ENCODE measurements around the gene BCAR1.
"Not testable (repeated sequence)": the region's sequence is repeated elsewhere in the genome, so short reads cannot be mapped to it uniquely, and the experiment has no call there.

The BCAR1 gene

DNA sequence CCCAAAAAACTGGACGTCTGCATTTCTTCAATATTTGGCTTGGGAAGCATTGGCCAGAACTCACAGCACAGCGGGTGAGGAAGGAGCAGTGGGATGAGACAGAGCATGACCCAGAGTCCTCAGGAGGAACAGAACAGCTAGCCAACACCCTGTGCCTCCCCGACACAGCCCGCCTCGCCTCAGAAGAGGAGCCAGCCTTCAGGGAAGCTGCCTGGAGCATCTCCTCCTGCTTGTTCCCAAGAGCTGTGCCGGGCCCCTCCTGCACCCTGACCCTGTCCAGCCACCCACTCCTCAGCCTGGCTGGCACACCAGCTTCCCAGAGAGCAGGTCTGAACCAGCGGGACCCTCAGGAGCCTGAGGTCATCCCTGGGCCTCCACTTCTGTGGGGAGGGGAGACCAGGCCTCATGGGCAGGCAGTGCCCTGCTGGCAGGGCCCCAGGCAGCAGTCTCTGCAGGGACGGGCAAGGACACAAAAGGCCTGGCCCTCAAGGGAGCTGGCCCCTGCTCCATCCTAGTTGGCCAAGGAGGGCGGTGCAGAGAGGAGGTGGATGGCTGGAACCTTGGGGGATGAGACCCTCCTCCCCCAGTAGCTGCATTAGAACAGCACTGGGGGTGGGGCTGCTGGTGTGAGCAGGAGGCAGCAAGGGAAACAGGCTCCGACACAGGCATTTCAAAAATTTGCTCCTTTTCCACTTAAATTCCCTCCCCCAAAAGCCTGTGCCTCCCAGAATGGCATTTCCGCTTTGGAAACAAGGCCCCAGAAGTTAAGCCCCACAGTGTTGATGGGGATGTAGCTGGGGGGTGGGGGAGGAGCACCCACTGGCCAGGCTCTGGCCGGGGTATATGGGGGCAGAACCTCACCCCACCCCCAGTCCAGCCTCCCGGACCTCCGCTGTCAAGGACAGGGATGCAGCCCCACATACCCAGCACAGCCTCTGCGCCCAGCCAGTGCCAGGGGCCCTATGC, 1.8 kb upstream of the BCAR1 start:
- DNase-seq (ENCODE audit: low spot score): no peak

DNA sequence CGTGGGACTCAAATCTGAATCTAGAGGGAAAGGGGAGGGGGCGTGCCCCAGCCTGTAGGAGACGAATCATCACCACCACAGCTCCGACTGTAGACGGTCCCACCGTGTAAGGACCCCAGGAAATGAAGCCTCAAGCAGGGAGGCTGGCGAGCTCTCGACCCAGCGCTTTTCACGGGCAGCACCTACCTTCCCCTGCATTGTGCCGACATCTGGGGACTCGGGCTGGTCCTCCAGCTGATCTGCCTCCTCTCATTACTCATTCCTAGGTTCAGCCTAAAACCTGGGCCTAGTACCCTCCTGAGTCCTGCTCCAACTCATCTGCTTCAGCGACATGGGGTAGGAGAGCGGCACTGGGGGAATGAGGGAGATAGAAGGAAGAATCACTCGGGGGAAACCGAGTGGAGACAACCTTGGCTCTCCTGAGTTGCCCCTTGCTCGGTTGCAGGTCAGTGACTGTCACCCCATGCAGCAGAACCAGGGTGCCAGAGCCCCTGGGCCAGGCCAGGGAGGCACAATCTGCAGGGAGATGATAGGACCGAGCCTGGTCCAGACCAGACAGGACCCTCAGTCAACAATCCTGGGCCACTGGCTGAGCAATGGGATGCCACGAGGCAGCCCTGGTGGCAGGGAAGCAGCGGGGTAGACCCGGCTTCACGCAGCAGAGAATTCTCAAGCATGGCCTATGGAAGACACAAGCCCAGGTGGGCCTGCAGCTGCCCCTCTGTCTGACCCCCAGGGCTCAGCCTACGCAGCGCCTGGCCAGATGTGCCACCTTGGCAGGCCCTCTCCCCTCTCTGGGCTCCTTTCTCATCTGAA, 833 bp upstream of the BCAR1 start:
- DNase-seq (ENCODE audit: low spot score): no peak

DNA sequence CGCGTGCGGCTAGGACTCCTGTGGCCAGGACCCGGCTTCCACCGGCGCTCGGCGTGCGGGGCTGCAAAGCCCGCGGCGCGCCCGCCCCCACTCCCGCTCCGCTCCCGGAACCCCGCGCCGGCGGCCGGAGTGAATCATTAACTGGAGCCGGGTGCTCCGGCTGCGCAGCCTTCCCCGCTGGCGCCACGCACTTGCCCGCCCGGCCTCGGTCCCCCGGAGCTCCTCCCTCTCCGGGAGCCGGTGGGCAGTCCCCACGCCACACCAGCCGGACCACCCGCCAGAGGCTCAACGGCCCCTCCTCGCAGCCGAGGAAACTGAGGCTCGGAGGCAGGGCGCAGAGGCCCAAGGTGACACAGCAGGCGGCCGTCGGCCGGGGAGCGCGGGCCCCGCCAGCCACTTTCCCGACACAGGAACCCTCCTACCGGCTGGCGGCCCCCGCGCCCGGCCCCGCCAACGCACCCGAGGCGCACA, 580 bp downstream of the BCAR1 start:
- DNase-seq (ENCODE audit: low spot score): no peak

DNA sequence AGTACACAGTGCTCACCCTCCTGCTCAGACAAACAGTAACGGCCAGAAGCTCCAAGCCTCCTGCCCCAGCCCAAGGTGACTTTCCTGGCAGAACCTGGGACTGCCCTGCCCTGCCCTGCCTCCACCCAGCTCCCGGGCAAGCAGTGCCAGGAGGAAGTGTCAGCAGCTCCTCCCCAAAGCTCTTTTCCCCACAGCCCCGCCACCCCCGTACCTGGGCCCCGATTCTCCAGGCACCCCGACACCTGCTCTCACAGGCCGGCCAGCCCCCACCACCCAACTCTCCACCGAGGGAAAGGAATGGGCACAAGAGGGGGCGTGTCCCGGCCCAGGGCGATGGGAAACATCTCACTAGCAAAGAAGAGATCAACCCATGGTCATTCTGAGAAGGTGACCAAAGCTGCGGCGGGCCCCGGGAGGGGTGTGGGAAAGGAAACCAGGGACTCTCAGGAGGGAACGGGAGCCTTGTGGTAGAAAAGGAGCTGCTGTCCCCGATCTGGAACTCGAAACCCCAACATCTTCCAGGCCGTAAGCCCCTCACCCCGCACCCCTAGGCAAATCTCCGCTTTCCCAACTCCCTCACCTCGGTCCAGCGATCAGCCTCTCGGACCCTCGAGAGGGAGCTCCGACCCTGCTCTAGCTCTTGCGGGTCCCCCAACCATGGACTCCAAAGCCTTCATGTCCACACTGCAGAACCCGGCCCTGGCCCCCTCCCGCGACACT, 1.2 kb downstream of the BCAR1 start:
- DNase-seq (ENCODE audit: low spot score): no peak

DNA sequence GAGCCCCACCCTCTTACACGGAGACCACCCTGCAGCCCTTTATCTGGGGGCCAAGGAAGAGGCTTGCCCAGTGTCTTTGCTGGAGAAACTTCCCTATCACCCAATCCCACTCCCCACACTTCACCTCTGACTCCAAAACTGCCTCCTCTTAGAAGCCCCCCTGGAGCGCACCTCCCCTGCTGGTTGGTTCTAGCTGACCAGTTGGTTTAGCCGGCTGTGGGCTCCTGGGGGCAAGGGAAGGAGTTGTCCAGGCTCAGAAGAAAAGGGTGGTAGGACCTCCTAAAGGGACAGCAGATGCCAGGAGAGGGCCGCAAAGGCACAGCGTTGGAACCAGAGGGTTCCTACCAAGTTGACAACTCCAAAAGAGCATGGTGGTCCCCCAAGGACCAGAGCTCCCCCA, 2.0 kb downstream of the BCAR1 start:
- no peak for DNase-seq (ENCODE audit: low spot score)

DNA sequence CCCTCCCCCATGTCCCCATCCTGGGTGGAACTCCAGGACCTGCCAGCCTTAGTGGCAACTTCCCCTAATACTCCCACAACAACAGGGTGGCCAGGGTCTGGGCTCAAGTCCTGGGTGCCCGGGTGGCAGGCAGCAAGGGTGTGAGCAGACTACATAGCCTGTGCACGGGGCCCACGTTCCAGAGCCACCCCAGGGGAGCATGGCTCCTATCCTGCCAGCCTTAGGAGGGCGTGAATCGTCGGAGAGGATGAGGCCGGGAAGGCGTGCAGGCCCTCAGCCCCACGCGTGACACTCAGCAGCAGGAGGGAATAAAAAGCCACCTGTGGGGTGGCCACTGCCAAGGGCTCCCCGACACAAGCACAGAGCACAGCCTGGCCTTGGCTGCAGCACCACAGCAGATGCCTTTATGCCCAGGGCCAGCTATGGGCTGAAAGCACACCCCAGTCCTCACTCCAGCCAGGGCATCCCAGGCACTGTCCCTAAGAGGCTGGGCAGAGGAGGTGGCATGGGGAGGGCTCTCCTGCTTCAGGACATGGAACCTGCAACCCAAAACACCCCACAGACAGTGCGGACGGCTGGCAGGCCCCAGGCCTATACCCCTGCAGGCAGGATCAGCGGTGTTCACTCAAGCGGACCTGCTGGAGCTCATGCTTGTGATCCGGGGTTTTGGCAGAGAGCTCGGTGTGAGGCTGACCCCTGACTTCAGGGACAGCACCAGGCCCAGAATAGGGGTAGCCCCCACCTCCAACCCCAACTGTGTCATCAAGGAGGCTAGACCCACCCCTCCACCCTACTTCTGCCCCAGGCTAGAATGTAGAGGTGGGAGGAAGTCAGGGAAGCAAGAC, 2.7 kb downstream of the BCAR1 start:
- DNase-seq (ENCODE audit: low spot score): no peak

DNA sequence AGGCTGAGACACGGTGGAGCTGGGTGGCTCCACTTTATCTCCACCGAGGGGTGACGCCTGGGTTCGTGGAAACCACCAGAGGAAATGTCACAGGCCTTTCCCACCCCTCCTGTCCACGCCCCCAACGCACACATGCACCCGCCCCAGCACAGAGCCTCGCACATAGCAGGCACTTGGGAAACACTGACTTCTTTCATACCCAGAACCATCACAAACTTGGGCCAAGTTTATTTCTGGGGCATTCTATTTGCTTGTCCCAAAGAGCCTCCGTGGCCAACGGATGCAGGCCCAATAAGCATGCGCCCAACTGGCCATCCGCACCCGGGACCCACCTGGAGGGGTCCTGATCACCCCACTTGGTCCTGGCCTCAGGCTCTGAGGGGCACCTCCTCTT, 3.3 kb downstream of the BCAR1 start:
- no peak for DNase-seq (ENCODE audit: low spot score)

DNA sequence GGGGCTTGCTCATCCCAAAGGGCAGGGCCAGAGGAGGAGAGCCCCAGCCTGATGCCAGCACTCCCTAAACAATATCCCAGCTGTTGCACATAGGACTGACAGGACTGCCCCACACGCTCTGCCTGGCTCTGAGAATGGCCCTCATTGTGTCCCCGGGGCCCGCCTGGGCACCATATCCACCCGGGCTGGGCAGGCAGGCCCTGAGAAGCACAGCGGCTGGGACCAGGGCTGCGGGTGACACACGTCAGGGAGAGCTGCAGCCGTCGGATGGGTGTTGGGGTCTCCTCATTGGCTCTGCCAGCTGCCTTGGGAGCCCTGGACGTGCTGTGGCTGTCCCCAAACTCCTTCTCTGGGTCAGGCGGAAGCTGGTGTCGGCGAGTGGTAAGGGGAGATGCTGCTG, 4.2 kb downstream of the BCAR1 start:
- DNase-seq (ENCODE audit: low spot score): no peak

DNA sequence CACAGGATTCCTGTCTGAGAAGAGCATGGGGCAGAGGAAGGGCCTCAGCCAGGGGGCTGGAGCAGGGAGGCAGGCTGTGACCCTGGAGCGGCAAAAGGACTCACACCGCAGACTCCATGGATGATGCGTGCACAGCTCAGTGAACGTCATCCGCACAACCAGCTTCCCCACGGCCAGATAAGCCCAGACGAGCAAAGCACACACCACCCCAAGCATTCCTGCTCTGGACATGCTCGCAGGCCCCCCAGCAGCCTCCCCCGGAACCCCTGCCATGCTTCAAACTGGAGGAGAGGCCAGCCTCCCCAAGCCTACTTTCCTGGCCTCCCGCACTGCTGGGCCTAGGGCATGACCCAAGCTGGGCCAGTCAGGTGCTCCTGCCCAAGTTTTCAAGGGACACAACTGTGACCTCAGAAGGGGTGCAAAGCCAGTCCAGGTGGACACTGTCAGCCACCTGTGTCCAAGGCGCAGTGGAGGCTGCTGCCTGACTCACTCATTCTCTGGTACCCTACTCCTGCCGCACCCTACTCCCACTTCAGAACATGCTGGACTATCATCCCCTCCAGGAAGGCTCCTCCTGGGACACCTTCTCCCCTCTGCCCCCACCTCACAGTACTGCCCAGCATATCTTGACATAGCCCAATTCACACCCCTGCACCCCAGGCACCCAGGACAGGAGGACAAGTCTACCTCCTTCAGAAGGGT, 4.8 kb downstream of the BCAR1 start:
- no peak for DNase-seq (ENCODE audit: low spot score)

DNA sequence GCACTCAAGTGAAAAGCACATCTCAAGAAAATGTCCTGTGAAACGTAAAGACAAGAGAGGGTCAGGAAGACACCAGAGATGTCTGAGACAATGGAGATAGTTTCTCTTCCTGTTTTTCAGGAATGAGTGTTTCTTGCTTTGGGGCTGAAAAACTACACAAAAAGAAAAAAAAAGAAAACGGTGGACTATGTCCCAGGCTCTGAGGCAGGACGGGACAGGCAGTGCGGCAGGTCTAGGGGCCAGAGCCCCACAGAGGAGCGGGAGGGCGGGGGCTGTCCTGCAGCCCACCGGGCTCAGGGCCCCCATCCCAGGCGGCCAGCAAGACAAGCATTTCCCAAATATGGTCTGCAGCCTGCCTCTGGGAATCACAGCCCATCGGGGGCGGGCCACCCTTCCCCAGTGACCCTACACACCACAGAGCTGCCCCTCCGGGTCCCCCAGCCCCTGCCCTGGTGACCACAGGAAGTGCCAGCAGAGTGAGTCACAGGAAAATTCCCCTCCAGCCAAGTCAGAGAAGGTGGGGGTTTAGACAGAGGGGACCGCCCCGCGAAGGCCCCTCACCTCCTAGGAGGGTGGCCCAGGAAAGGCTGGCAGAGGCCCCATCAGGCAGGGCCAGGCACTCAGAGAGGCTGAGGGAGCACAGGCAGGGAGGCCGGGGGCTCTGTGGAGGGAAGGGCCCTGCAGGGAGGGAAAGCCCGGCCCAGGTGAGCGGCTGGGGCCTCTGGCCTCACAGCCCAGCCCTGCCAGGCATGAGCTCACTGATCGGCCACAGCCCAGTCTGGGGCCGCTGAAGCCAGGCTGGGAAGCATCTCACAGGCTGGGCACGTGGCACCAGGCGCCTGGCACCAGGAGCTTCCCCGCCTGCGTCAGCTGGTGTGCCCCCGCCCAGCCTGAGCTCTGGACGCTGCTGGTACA, 6.3 kb downstream of the BCAR1 start:
- DNase-seq (ENCODE audit: low spot score): no peak

DNA sequence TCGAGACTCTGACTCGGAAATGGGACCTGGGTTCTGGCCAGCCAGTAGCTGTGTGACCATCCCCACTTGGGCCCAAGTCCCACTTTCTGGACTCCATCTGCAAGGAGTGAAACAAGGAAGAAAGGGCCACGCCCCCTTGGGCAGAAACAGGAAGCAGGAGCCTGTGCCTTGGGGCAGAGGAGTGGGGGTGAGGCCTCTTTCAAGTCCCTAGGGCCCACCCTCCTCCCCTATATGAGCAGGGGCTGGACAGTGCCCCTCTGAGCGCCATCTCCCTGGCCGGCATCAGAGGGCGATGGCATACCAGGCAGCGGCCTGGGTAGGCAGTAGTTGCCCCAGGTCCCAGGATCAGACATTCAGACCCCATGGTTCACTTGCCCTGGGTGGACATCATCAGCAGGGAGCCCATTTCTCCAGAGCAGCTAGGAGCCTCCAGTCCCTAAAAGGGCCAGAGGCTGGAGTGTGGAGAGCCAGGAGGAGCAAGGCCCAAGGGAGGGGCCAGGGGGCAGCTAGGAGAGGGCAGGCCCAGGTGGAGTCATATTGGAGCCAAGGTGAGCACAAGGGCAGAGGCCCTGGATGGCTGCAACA, 7.1 kb downstream of the BCAR1 start:
- no peak for DNase-seq (ENCODE audit: low spot score)

DNA sequence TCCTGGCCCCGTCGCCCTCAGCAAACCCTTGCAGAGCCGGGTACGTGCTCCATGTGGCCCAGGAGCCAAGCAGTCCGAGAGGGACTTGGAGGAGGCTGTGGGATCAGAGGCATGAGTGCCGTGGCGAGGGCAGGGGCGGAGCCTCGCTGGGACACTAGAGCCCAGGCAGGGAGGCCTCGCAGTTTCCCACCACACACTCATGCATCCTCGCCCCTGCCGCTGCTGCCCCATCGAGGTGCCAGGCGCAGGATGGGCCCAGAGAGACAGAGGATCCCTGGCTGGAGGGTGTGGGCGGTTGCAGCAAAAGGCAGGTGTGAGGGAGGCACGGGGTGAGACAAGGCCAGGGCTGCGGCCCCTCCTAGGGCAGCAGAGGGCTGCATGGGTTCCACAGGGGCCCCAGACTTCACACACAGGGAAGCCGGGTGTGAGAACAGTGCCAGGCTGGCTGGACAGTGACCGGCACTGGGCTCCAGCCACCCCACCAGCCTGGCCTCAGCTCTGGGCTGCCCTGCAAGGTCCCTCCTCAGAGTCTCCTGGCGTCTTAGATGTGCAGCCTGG, 7.7 kb downstream of the BCAR1 start:
- no peak for DNase-seq (ENCODE audit: low spot score)

DNA sequence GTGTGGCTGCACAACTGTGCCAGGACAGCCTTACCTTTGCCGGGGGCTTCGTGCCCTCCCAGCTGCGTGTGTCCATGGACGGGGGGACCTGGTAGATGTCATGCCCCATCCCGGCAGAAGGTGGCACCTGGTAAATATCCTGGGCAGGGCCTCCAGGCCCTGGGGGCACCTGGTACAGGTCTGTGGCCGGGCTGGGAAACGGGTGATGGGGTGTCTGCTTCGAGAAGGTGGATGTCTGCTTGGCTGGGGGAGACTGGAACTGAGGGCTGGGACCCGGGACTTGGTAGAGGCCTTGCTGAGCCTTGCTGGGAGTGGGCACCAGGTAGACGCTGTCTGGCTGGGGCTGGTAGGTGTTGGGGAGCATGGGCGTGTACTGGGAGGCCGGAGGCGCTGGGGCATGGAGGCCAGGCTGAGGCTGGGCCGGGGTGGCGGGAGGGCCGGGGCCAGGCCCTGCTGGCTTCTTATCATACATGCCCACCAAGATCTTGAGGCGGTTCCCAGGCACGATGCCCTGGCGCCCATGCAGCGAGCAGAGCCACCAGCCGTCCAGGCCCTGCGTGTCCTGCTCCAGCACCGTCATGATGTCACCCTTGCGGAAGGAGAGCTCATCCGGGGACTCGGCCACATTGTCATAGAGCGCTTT, 8.9 kb downstream of the BCAR1 start:
- DNase-seq (ENCODE audit: low spot score): not testable (repeated sequence)

DNA sequence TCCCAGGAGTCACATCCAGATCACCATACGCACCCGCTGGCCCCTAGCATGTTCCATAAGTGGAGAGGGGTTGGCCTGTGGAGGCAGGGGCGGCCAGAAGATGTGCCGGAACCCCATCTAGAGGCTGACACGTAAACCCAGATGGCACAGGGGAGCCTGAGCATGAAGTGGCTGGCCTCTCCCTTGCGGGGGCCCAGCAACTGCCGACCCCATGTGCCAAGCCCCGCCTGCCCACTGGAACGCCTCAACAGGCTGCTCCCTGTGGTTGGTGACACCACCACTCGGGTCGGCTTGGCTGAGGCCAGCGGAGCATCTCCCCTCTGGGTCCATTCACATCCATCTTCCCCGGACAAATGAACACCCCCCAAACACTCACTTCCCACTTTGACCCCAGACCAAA, 9.5 kb downstream of the BCAR1 start:
- DNase-seq (ENCODE audit: low spot score): no peak

DNA sequence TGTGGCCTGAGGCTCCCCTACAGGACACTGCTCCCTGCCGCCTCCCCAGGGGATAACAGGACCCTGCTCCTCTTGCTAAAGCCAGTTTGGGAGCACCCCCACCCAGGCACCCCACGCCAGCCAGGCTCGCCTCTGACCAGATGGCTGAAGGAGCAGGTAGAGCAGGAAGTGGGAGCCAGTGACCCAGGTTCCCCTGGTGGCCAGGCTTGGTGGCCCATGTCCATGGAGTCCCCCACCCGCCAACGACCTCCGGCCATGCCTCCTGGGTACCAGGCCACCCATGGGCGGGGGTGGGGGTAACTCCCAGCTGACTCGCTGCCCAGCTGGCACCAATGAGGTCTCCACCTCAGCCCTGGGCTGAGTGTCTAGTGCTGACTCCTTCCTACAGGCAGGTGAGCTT, 10.0 kb downstream of the BCAR1 start:
- DNase-seq (ENCODE audit: low spot score): no peak

DNA sequence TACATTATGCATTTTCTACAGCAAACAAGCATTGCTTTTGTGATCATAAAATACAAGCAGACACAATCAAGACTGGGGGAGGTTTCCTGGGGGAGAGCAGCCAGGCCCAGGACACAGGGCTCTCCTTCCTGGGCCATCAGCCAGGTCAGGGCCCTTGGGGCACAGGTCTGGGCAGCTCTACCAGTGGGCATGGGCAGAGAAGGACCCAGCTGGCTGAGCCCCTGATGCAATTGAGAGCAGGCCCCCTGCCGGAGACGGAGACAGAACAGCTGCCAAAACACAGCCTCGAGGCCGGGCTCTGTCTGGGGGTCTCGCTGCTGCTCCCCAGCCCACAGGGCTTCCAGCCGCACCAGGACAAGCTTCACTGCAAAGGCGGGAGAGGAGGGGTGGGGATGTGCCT, 10.8 kb downstream of the BCAR1 start:
- not testable (repeated sequence) for DNase-seq (ENCODE audit: low spot score)

DNA sequence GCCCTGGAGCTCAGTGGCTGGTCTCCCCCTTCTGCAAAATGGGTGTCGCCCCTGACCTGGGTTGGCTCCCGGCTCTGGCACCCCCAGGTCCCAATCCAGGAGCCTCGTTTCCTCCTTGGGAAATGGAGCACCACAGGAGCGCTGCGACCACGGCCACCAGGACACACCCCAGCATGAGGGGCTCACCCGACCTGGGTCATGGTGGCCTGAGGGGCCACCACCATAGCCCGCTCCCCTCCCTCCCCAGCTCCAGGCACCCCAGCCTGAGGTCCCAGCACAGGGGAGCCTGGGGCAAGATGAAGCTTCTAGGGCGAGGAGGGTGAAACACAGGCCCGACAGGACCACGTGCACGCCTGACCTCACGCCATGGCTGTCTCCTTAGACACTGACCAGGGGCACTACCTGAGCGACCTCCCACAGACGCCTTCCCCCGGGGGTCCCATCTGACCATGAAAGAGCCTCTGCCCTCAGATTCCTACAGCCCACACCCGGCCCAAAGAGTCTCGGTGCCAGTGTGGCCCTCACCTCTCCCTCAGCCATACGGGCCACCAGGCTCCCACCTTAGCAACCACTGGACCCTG, 11.8 kb downstream of the BCAR1 start:
- DNase-seq (ENCODE audit: low spot score): no peak
